A549 (cell line): ENCODE measurements around the gene WDR45.

Experiments
- POLR2A ChIP-seq: IDR thresholded peaks from 2 replicates; pipeline ENCODE4 v1.6.1; 2012; ENCODE audit warnings: mild to moderate bottlenecking, low read length
- RFX5 ChIP-seq: fragments of 450-650 bp; IDR thresholded peaks from 2 replicates; pipeline ENCODE4 v1.7.1; 2014; ENCODE audit warnings: antibody characterized with exemption, mild to moderate bottlenecking, moderate library complexity
- ZFP36 ChIP-seq: fragments of 450-650 bp; IDR thresholded peaks from 2 replicates; pipeline ENCODE4 v1.6.1; 2014; ENCODE audit warnings: borderline replicate concordance; ENCODE audit not compliant: partially characterized antibody
- TF ChIP-seq, protein P1 (sequence below): fragments of >200 bp; sonication (Bioruptor Twin); formaldehyde crosslinking; IDR thresholded peaks from 3 replicates; pipeline ENCODE4 v1.5.1; 2016

DNA sequence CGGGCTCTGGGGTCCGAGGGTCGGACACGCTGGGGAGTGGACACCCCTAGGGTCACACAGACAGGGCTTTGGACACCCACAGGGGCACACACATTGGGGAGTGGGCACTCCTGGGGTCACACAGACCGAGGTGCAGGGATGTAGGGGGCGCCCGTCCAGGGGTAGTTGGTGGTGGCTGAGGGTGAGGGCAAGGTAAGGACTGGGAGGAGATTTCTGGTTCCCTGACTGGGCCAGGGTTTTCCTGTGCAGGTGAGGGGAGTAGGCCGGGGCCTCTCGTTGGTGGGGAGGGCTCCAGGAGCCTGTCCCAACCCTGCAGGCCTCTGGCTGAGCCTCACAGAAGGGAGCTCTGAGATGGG is 21.9 kb upstream of the WDR45 start:
- TF ChIP-seq POLR2A: no peak
- TF ChIP-seq, protein P1, sequence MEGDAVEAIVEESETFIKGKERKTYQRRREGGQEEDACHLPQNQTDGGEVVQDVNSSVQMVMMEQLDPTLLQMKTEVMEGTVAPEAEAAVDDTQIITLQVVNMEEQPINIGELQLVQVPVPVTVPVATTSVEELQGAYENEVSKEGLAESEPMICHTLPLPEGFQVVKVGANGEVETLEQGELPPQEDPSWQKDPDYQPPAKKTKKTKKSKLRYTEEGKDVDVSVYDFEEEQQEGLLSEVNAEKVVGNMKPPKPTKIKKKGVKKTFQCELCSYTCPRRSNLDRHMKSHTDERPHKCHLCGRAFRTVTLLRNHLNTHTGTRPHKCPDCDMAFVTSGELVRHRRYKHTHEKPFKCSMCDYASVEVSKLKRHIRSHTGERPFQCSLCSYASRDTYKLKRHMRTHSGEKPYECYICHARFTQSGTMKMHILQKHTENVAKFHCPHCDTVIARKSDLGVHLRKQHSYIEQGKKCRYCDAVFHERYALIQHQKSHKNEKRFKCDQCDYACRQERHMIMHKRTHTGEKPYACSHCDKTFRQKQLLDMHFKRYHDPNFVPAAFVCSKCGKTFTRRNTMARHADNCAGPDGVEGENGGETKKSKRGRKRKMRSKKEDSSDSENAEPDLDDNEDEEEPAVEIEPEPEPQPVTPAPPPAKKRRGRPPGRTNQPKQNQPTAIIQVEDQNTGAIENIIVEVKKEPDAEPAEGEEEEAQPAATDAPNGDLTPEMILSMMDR: no peak
- TF ChIP-seq ZFP36: no peak
- TF ChIP-seq RFX5: no peak
